Skeletal muscle satellite cell (primary cell): ENCODE data around the gene FNDC7.
A peak's percentile ranks its signal among the peaks of the same experiment; 100 is the strongest.
"Not testable (repeated sequence)": the region's sequence is repeated elsewhere in the genome, so short reads cannot be mapped to it uniquely, and the experiment has no call there.

Source experiments
- H3K27me3 ChIP-seq: 2 replicates; pipeline ENCODE4 v1.7.0; 2013; ENCODE audit warnings: low read length; ENCODE audit not compliant: control insufficient read depth, insufficient read depth
- H3K36me3 ChIP-seq: 2 replicates; pipeline ENCODE4 v1.7.0; 2013; ENCODE audit warnings: mild to moderate bottlenecking, control low read depth, low read length; ENCODE audit not compliant: insufficient read depth
- H3K4me1 ChIP-seq: 2 replicates; pipeline ENCODE4 v1.7.0; 2013; ENCODE audit warnings: low read length; ENCODE audit not compliant: control insufficient read depth, insufficient read depth
- H3K4me2 ChIP-seq: 2 replicates; pipeline ENCODE4 v1.7.0; 2013; ENCODE audit warnings: mild to moderate bottlenecking, low read length
- H3K4me3 ChIP-seq: 2 replicates; pipeline ENCODE4 v1.7.0; 2013; ENCODE audit warnings: low read length
- H3K9ac ChIP-seq: 2 replicates; pipeline ENCODE4 v1.7.0; 2013; ENCODE audit warnings: mild to moderate bottlenecking, low read depth, low read length, moderate library complexity
- H3K9me3 ChIP-seq: replicated peaks from 2 replicates; pipeline ENCODE4 v1.7.0; 2013; ENCODE audit warnings: mild to moderate bottlenecking, control low read depth, low read length

The FNDC7 gene

DNA sequence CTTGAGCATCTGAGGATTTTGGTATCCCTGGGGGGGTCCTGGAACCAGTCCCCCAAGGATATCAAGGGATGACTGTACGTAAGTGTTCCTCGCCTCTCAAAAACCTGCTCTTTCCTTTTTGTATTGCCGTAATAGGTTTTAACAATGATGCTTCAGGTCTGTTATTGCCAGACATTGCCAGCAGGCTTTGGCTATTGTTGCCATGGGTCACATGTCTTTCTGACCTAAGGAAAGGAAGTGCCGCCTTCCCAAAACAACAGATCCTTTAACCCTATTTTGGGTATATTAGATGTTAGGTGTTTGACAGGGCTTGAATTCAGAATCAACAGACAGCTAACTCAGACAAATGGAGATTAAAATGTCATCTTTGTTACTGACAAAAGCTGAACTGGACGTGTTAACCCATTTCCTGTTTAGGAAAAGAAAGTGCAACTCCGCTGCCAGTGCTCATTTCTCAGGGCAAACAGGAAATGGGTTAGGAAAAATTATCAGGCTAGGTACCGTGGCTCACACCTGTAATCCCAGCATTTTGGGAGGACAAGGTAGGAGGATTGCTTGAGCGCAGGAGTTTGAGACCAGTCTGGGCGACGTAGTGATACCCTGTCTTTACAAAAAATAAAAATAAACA, 33.0 kb upstream of the FNDC7 start:
- H3K4me3 ChIP-seq, result no peak overlapping the region

DNA sequence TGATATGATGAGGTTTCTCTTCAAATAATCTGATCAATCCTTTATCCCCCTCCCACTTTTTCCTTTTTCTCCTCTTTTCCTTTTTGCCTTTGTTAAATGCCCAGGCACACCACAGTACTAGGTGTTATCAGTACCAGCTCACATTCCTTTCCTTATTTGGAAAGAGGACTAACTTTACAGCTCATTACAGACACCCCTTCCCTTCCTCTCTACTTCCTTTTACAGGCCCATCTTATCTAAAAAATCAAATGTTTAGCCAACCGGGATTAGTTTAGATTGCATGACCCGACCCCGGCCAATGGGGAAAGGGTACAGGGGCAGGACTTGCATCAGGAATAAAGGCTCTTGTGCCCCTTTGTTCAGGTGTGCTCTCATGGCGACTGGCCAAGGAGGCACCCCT, 31.0 kb upstream of the FNDC7 start:
- H3K9ac ChIP-seq, H3K36me3 ChIP-seq, H3K9me3 ChIP-seq, H3K4me3 ChIP-seq, H3K4me2 ChIP-seq, H3K4me1 ChIP-seq: not testable (repeated sequence)
- peaks cover 31% of the 10 kb centered on the region for H3K27me3 ChIP-seq

More for the DNA sequence above, 33.0 kb upstream of the FNDC7 start:
- Histone ChIP-seq H3K9me3 (no peaks in the 10 kb centered on the region), H3K9ac (no peak overlapping the region), H3K27me3 (peaks cover 20% of the 10 kb centered on the region), H3K4me2 (no peak overlapping the region), H3K4me1 (no peaks in the 10 kb centered on the region), H3K36me3 (no peaks in the 10 kb centered on the region)

DNA sequence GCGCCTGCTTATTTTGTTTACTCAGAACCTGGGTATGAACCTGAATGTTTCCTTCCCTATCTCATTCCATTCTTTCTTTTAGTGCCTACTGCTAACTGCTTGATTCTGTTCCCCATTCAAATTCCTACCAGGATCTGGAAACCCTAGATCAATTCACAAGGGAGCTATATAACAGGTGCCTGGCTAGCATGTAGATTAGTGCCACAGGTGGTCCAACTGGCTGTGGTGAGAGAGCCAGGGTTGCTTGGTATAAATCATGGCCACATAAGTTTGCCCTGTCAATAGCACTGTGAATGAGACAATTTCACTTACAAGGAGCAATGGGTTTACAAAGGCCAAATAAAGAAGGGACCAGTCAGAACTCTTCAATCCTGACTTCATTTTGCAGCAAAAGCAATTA, 27.2 kb upstream of the FNDC7 start:
- Histone ChIP-seq H3K27me3 (peaks cover 22% of the 10 kb centered on the region), H3K9ac (no peak overlapping the region), H3K9me3 (no peaks in the 10 kb centered on the region), H3K4me2 (no peak overlapping the region), H3K36me3 (no peaks in the 10 kb centered on the region), H3K4me3 (no peak overlapping the region), H3K4me1 (no peaks in the 10 kb centered on the region)

DNA sequence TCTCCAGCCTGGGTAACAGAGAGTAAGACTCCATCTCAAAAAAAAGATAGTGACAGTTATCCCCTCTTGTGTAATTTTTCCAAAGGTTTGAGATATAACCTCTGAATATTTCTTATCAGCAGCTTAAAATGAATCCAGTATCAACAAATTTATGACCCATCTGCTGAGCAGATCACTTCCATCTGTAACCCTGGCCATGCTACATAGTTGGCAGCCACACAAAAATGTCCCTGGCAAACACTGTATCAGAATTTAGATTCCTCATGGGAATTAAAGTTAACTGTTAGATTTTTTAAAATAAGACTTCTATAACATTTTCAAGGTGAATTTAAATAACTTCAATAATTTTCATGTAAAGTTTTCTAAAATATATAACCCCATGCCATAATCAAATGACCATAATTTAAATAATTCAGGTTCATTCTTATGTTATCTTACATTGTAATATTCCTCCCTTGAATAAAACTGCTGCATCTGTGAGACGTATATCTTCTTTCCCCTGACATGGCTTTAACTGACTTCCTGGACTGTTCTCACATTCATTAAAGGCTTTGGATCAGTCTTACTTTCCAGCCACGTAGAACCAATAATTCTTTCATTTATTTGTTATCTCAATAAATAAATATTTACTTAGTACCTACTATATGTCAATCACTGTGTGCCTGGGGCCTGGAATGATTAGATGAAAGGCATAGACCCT, 25.9 kb upstream of the FNDC7 start:
- H3K9me3 ChIP-seq, result no peaks in the 10 kb centered on the region
- peaks cover 18% of the 10 kb centered on the region for H3K27me3 ChIP-seq
- no peak overlapping the region for H3K4me2 ChIP-seq
- H3K9ac ChIP-seq, result no peak overlapping the region
- H3K4me1 ChIP-seq, result peaks cover 5% of the 10 kb centered on the region
- H3K36me3 ChIP-seq, result no peaks in the 10 kb centered on the region
- H3K4me3 ChIP-seq, result no peak overlapping the region

DNA sequence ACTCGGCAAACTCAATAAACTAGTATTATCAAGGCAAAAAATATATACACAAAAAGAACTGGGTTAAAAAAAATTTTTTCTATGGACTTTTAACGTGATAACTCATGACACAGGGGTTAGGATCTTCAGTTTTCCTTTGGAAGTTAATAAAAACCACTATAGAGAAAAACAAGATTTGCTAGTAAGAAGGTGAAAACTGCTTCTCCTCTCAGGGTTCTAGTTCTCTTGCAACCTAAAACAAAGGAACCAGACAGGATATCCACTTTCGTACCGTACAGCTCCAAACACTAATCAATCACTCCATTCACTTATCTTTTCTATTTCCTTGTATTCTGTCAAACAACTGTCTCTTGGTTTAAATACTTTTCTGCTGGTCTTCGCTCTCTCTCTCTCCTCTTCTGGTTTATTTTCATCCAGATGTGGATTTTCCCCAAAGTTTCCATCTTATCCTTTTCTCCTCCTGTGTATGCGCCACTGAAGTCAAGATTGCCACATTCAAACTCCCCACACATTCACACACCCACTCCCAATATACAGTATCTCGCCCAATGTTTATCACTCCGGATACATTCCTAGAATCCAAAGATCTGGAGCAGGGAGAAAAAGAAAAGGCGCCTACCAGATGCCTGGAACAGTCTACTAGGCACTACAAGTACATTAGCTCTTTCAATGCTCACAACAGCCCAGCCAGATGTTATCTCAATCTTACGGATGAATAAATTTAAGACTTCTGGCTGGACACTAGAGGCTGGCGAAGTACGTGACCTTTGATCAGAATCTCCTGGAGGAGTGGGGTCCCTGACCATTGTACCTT, 21.4 kb upstream of the FNDC7 start:
- H3K4me1 ChIP-seq, result peaks cover 11% of the 10 kb centered on the region
- no peaks in the 10 kb centered on the region for H3K27me3 ChIP-seq
- H3K9me3 ChIP-seq, result no peaks in the 10 kb centered on the region
- H3K36me3 ChIP-seq, result peaks cover 11% of the 10 kb centered on the region
- H3K4me3 ChIP-seq, result peak overlapping the region; percentile 90
- peak overlapping the region; percentile 84 for H3K4me2 ChIP-seq
- H3K9ac ChIP-seq, result peak overlapping the region; percentile 96

DNA sequence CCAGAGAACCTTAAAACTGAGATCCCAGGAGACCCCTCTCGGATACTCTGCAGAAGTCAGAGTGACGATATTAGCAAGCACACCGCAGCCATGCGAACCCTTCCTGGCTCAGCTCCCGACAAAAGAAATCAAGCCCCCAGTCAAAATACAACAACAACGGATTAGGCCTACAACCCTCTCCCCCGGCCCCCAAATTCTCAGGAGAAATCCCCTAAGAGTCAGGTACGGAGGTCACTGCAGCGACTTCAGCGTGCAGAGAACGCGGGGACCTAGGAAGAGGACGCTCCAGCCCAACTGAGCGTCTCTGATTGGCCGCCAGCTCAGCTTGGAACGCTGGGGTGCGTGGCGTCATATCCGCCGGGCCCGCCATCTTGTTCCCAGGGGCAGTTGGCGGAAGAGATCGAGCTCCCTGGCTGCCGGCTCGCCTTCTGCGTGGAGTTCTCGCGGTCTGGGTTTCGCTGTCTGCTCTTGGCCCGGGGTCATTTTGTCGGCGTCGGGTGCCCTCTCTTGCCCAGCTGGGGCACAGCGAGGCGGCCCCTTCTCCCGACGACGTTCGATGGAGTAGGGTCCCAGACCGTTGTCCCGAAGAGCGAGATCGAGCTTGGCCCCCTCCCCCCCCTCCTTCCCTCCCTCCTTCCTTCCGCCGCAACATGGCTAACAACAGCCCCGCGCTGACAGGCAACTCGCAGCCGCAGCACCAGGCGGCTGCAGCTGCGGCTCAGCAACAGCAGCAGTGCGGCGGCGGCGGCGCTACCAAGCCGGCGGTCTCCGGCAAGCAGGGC, 20.6 kb upstream of the FNDC7 start, which contains the start of gene PRPF38B:
Gene PRPF38B, plus strand, starts transcription at position 369 of the 782 bp plus-strand sequence. Its CDS starts 282 bp downstream, at position 651.
- Histone ChIP-seq H3K4me2 (peak within 1 kb of the TSS; percentile 84), H3K27me3 (no peaks in the 10 kb centered on the region), H3K4me1 (peaks cover 11% of the 10 kb centered on the region), H3K9ac (peak within 1 kb of the TSS; percentile 96), H3K36me3 (peaks cover 19% of the 10 kb centered on the region), H3K9me3 (no peaks in the 10 kb centered on the region), H3K4me3 (peak within 1 kb of the TSS; percentile 90)

DNA sequence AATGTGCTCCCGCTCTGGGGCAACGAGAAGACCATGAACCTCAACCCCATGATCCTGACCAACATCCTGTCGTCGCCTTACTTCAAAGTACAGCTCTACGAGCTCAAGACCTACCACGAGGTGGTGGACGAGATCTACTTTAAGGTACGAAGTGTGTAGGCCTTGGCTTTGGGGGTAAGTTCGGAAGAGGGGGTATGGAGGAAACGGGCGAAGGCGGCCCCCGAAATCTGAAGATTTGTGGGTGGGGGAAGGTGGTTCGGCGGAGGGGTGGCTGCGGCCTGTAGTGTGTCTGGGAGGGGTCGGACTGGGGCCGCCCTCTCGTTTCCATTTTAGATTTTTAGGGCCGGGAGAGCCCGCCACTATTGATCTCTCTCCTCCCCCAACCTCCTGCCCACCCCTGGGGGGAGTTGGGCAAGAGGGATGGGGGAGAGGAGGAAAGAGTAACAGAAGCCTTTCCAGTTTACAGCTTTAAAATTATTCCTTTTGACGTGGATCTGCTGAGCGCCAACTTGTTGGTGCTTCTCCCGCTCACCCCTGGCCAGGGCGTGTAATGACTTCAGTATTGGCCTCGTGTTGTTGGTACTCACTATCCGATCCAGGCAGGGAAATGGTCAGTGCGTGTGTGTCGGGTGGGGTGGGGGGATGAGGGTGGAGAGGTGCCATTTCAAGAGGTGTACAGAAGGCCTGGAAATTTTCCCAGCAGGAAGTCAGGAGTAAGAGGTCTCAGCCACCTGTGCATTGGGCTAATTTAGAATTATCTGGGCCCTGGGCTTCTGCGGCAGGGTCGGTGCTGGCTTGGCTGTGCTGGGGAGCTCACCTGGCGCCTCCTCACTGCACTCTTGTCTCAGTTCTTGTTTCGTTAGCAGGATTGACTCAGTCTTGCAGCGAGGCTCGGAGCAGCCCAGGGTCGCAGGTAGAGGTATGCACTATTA, 19.7 kb upstream of the FNDC7 start:
- Histone ChIP-seq H3K4me3 (peak overlapping the region; percentile 90), H3K4me1 (peaks cover 11% of the 10 kb centered on the region), H3K27me3 (no peaks in the 10 kb centered on the region), H3K9me3 (no peaks in the 10 kb centered on the region), H3K36me3 (peaks cover 27% of the 10 kb centered on the region), H3K4me2 (peak overlapping the region; percentile 84), H3K9ac (peak overlapping the region; percentile 96)

DNA sequence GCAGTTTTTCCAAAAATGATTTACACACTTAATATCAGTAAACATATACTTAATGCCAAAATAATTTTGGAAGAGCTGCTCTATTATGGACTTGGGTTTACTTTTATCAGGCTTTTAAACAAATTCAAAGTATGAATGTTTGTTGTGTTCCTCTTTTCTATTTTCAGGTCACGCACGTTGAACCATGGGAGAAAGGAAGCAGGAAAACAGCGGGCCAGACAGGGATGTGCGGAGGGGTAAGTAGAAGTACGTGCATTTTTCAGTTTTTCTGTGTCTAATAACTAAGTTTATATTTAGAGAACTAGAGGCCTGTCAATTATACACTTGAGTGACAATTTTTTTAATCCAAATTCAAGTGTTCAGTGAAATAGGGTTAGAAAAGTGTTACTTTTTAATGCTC, 17.2 kb upstream of the FNDC7 start:
- Histone ChIP-seq H3K4me2 (peak overlapping the region; percentile 84), H3K27me3 (no peaks in the 10 kb centered on the region), H3K9ac (no peak overlapping the region), H3K36me3 (peaks cover 53% of the 10 kb centered on the region), H3K4me1 (peaks cover 11% of the 10 kb centered on the region), H3K4me3 (no peak overlapping the region), H3K9me3 (no peaks in the 10 kb centered on the region)

DNA sequence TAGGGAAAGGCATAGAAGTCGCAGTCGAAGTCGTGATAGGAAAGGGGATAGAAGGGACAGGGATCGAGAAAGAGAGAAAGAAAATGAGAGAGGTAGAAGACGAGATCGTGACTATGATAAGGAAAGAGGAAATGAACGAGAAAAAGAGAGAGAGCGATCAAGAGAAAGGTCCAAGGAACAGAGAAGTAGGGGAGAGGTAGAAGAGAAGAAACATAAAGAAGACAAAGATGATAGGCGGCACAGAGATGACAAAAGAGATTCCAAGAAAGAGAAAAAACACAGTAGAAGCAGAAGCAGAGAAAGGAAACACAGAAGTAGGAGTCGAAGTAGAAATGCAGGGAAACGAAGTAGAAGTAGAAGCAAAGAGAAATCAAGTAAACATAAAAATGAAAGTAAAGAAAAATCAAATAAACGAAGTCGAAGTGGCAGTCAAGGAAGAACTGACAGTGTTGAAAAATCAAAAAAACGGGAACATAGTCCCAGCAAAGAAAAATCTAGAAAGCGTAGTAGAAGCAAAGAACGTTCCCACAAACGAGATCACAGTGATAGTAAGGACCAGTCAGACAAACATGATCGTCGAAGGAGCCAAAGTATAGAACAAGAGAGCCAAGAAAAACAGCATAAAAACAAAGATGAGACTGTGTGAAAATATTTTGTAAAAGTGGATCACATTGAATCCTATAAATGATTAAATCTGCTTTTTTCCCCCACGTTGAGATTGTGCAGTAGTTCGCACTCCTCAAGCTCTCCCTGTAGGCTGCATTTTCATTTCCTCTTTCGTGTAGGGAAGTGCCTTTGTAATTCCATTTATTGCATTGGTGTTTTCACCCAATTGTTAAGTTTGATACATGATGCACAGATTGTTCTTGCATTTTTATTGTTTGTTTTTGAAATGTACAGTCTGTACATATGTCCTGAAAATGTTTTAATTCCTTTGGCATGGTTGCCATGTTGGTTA, 13.1 kb upstream of the FNDC7 start:
- Histone ChIP-seq H3K4me1 (peaks cover 19% of the 10 kb centered on the region), H3K36me3 (peaks cover 71% of the 10 kb centered on the region)

More for the DNA sequence above, 13.1 kb upstream of the FNDC7 start:
- no peak overlapping the region for H3K4me3 ChIP-seq
- H3K9ac ChIP-seq, result no peak overlapping the region
- no peaks in the 10 kb centered on the region for H3K9me3 ChIP-seq
- no peaks in the 10 kb centered on the region for H3K27me3 ChIP-seq
- H3K4me2 ChIP-seq, result no peak overlapping the region
